GM10248 (cell line): ENCODE results near the gene UCHL3.

ENCODE experiments used
- CTCF ChIA-PET: fragments of 300-600 bp; sonication (Branson Sonifier 250); formaldehyde crosslinking; extraction: SDS; loops from one replicate; lab custom pipeline; 2021; ENCODE audit warnings: antibody characterized with exemption; lab: Yijun Ruan, JAX
- POLR2A ChIA-PET: fragments of 350-650 bp; sonication (Branson Sonifier 250); formaldehyde crosslinking; extraction: SDS; loops from one replicate; lab custom pipeline; 2020; ENCODE audit warnings: antibody characterized with exemption; lab: Yijun Ruan, JAX
- DNase-seq: peaks from one replicate; pipeline ENCODE4 v3.0.0; 2012; ENCODE audit errors: extremely low spot score
- TF ChIP-seq, protein P1 (sequence below): IDR thresholded peaks from 2 replicates; pipeline ENCODE4 v1.5.1; 2012; ENCODE audit warnings: mild to moderate bottlenecking, low read depth; ENCODE audit errors: extremely low read depth, missing control alignments, control extremely low read depth

The UCHL3 gene

DNA sequence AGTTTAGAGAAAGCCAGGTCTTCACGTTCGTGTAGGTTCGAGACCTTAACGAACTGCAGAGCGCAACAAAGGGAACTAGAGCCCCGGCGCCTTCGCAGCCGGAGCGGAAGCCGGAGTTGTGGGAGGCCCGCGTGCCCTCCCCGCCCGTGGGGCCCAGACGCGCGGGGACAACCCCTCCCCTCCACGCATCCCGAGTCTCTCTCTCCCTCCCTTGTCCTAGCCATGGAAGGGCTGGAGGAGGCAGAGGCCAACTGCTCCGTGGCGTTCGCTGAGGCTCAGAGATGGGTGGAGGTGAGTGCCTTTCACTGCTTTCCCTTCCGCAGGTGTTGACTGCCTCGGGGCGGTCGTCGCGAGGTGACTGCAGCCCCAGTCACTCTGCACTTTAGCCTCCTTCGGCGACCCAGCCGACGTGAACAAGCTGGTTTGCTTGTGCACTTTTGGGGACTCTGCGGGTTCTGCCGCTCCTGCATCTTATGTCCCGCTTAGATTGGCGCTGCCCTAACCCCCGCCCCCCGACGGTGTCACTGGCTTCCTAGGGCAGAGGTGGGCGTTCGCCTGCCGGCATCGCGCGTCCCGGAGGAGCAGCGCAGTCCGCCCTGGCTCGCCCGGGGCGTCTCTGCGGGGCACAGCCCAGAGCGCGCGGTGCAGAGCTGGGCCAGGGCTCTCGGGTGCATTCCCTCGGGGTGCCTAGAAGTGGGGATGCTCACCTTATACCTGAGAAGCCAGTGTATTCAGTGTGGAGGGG, 87.0 kb downstream of the UCHL3 start:
- CTCF ChIA-PET = no interaction called here
- POLR2A ChIA-PET = no interaction called here
- DNase-seq = peak; percentile 62

DNA sequence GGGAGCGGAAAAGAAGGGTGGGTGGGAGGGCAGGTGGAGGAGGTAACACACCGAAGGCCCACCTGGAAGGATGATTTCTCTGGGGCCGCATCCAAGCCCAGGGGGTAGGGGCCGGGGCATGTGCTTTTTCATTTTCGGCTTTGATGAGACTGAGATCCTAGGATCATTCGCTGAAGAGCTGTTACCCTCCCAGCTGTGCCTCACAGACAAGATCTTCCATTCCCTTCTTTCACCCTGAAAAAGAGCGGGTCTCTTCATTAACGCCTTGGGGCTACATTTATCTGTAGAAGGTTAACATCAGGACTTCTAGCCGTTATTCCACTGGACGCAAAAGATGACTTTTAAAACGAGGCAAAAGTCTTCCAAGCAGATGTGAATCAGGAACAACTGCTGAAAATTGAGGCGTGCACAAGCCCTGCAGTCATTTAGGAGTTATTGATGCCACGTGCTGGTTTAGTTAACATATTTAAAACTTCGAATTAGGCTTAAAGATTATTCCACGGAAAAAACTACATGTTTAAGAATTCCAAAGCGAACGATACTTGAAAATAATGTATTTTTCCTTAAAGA, 87.7 kb downstream of the UCHL3 start:
- ChIA-PET POLR2A (no interaction called here), CTCF (no interaction called here)
- TF ChIP-seq, protein P1, sequence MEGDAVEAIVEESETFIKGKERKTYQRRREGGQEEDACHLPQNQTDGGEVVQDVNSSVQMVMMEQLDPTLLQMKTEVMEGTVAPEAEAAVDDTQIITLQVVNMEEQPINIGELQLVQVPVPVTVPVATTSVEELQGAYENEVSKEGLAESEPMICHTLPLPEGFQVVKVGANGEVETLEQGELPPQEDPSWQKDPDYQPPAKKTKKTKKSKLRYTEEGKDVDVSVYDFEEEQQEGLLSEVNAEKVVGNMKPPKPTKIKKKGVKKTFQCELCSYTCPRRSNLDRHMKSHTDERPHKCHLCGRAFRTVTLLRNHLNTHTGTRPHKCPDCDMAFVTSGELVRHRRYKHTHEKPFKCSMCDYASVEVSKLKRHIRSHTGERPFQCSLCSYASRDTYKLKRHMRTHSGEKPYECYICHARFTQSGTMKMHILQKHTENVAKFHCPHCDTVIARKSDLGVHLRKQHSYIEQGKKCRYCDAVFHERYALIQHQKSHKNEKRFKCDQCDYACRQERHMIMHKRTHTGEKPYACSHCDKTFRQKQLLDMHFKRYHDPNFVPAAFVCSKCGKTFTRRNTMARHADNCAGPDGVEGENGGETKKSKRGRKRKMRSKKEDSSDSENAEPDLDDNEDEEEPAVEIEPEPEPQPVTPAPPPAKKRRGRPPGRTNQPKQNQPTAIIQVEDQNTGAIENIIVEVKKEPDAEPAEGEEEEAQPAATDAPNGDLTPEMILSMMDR = no peak
- no peak for DNase-seq

More for the DNA sequence above, 87.0 kb downstream of the UCHL3 start:
- TF ChIP-seq, protein P1 = peak; percentile 12

DNA sequence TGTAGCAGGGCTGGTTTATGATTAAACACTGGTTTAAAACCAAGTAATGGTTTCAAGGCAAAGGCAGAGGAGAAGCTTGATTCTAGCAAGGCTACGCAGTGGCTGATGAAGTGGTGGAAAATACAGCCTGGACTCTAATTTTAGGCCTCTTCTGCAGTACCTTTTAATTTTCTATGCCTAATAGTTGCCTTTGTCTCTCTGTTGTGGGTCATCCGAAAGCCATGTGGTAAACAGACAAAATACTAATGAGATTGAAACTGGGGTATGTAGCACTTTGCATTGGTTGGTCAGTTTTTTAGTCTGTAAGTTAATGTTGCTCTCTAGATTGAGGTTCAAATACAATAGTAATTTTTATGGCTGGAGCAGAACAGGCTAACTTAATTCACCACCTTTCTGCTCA, 89.9 kb downstream of the UCHL3 start:
- DNase-seq = no peak
- POLR2A ChIA-PET = no interaction called here
- TF ChIP-seq, protein P1 = no peak
- CTCF ChIA-PET = interaction anchor here (0.8 to 2.1 kb wide), 6 partner anchors 8 to 158 kb away, joined by 3 to 8 read pairs (median 4); partner anchors contain the start of gene TBC1D4

DNA sequence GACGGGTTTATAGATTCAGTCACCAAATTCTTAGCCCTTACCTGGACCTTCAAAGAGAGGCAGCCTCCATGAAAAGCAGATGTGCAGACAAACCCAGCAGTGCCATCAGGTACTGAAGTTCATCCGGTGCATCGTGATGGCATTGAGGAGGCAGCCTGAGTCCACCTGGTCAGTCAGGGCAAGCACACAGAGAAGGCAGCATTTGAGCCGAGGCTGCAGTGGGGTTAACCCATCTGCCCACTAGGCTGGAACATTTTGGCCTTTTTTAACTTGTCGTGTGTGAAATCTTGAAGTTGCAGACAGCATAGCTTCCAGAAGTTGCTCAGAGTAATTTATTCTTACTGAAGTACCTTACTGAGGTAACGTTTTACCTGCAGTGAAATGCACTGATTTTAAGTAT, 91.4 kb downstream of the UCHL3 start:
- ChIA-PET CTCF (interaction anchor here (1.0 to 1.4 kb wide), 2 partner anchors 13 to 20 kb away, joined by 3 to 4 read pairs; no protein-coding TSS in a partner anchor), POLR2A (no interaction called here)
- TF ChIP-seq, protein P1 = no peak
- no peak for DNase-seq

DNA sequence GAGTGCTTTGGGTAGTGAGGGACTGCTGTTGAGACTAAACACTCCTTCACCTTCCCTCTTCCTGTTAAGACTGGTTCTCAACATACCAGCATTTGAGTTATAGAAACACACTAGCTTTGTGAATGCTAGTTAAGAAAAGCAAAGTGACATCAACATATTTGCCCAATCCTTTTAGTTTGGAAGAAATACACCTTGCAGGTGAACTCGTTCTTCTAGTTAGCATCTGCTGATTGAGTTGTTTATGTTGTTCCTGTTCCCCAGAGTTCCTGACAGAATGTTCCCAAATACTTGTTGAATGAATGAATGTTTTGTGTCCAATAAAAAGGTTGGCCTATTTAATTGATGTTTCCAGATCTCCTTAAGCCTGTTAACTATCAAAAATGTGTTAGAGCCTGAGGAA, 93.6 kb downstream of the UCHL3 start:
- DNase-seq = no peak
- ChIA-PET CTCF (interaction anchor here (0.8 to 1.3 kb wide), 3 partner anchors 31 to 117 kb away, joined by 3 read pairs; no protein-coding TSS in a partner anchor), POLR2A (no interaction called here)
- TF ChIP-seq, protein P1 = no peak

DNA sequence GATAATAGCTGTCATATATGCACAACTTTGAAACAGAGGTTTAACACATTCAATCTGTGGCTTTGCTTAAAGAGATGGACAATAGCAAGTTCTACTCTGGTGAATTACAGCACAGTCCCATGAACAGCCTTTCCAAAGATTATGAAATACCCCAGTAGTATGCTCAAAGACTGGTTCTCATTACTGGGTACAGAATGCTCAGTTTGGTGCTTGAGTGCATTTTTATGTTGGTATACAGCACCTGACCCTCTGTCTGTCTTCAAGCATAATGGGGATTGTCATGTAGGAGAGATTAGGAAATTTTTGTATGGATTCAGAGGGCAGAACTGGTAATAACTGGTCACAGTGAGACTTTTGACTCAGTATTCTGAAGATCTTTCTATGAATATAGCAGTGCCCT, 94.1 kb downstream of the UCHL3 start:
- ChIA-PET CTCF (interaction anchor here (1.2 to 2.1 kb wide), 4 partner anchors 11 to 52 kb away, joined by 3 to 13 read pairs (median 4); no protein-coding TSS in a partner anchor), POLR2A (no interaction called here)
- DNase-seq = no peak
- TF ChIP-seq, protein P1 = no peak
